Neural progenitor cell (in vitro differentiated cells): ENCODE measurements around the gene TNXB. TPM values are rescaled to one million over a fixed set of nuclear protein-coding genes. Genes with fewer than 3 reads are reported as not detected.

Source experiments
- DNase-seq: peaks from one replicate; pipeline ENCODE4 v3.0.0-alpha.2; 2016; ENCODE audit warnings: low spot score
- H2AFZ ChIP-seq: fragments of 200-600 bp; sonication (generic); replicated peaks from 2 replicates; pipeline ENCODE4 v1.6.1; 2016; ENCODE audit warnings: antibody characterized with exemption
- H3F3A ChIP-seq: fragments of 200-600 bp; sonication (generic); 2 replicates; pipeline ENCODE4 v1.6.1; 2016; ENCODE audit warnings: antibody characterized with exemption, low read depth
- H3K27ac ChIP-seq: fragments of 200-600 bp; sonication (generic); 2 replicates; pipeline ENCODE4 v1.5.1; 2016; ENCODE audit warnings: mild to moderate bottlenecking
- H3K27me3 ChIP-seq: fragments of 200-600 bp; sonication (generic); 2 replicates; pipeline ENCODE4 v1.6.1; 2016; ENCODE audit warnings: mild to moderate bottlenecking, moderate library complexity
- H3K36me3 ChIP-seq: fragments of 200-600 bp; sonication (generic); 2 replicates; pipeline ENCODE4 v1.5.1; 2016
- H3K4me1 ChIP-seq: fragments of 200-600 bp; sonication (generic); 2 replicates; pipeline ENCODE4 v1.6.1; 2016; ENCODE audit warnings: mixed run types
- H3K4me2 ChIP-seq: fragments of 200-600 bp; sonication (generic); 2 replicates; pipeline ENCODE4 v1.6.1; 2016
- H3K4me3 ChIP-seq: fragments of 200-600 bp; sonication (generic); 2 replicates; pipeline ENCODE4 v1.5.1; 2016
- H3K79me2 ChIP-seq: fragments of 200-600 bp; sonication (generic); 2 replicates; pipeline ENCODE4 v1.6.1; 2016; ENCODE audit warnings: low read depth
- H3K9ac ChIP-seq: fragments of 200-600 bp; sonication (generic); 2 replicates; pipeline ENCODE4 v1.6.1; 2016
- H3K9me3 ChIP-seq: fragments of 200-600 bp; sonication (generic); 2 replicates; pipeline ENCODE4 v1.5.1; 2016; ENCODE audit warnings: low read depth
- H4K20me1 ChIP-seq: fragments of 200-600 bp; sonication (generic); 2 replicates; pipeline ENCODE4 v1.6.1; 2016; ENCODE audit warnings: low read depth
- H3K27ac Mint-ChIP-seq: 3 replicates; pipeline ENCODE4 v1.8.0; 2021; ENCODE audit warnings: mixed read lengths
- H3K27me3 Mint-ChIP-seq: 2 replicates; pipeline ENCODE4 v1.8.0; 2022; ENCODE audit warnings: low read depth, mild to moderate bottlenecking, inconsistent platforms, moderate library complexity, mixed read lengths; ENCODE audit not compliant: insufficient read depth
- H3K36me3 Mint-ChIP-seq: 3 replicates; pipeline ENCODE4 v1.8.0; 2021; ENCODE audit warnings: mixed read lengths
- H3K4me1 Mint-ChIP-seq: 3 replicates; pipeline ENCODE4 v1.8.0; 2021; ENCODE audit warnings: mixed read lengths
- H3K4me3 Mint-ChIP-seq: 3 replicates; pipeline ENCODE4 v1.8.0; 2021; ENCODE audit warnings: mild to moderate bottlenecking, moderate library complexity, mixed read lengths
- H3K9me3 Mint-ChIP-seq: 3 replicates; pipeline ENCODE4 v1.8.0; 2020; ENCODE audit warnings: mixed read lengths
- CTCF ChIP-seq: fragments of 200-600 bp; sonication (generic); IDR thresholded peaks from 2 replicates; pipeline ENCODE4 v1.5.1; 2017; ENCODE audit warnings: antibody characterized with exemption, mild to moderate bottlenecking
- EZH2 ChIP-seq: fragments of 200-600 bp; sonication (generic); IDR thresholded peaks from 2 replicates; pipeline ENCODE4 v1.6.1; 2017; ENCODE audit warnings: antibody characterized with exemption, mild to moderate bottlenecking, moderate library complexity
- EZH2phosphoT487 ChIP-seq: fragments of 200-600 bp; sonication (generic); IDR thresholded peaks from 2 replicates; pipeline ENCODE4 v1.6.1; 2017; ENCODE audit warnings: antibody characterized with exemption
- total RNA-seq: library from RNA; depleted of rRNA; stranded (reverse); fragments of >200 nt; gene quantifications from 2 replicates; pipeline ENCODE4 v1.2.3, GENCODE V29; 2015; ENCODE audit warnings: low replicate concordance

TNXB gene
- total RNA-seq, 1 donor from 2014 or later, result 0.71 TPM

DNA sequence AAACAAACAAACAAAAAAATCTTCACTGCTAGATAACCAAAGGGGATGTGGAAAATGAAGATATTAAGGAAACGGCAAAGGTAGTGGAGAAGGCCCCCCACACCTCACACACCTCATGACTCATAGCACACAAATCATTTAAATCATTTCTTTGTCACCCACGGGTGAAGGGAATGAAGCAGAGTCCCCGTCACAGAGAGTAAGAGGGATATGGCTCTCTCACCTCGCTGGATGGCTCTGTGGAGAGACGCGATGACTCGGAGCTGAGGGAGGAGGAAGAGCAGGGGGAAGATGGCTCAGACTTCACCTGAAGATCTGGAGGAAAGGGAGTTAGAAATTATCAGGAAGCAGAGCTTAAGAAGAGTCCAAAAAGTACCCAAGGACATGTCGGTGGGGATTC, 17.7 kb upstream of the TNXB start:
- Mint-ChIP-seq H3K27ac (peak overlapping the region; percentile 26), H3K4me1 (peaks cover 36% of the 10 kb centered on the region), H3K4me3 (peak overlapping the region; percentile 98), H3K36me3 (peaks cover 19% of the 10 kb centered on the region), H3K27me3 (peaks cover 5% of the 10 kb centered on the region), H3K9me3 (no peaks in the 10 kb centered on the region)
- TF ChIP-seq CTCF (no peak), EZH2phosphoT487 (no peak), EZH2 (no peak)
- Histone ChIP-seq H3K4me2 (peak overlapping the region; percentile 91), H3K9ac (peak overlapping the region; percentile 77), H2AFZ (no peak overlapping the region), H3K36me3 (no peaks in the 10 kb centered on the region), H3F3A (peaks cover 29% of the 10 kb centered on the region), H3K79me2 (peaks cover 32% of the 10 kb centered on the region), H3K9me3 (no peaks in the 10 kb centered on the region), H3K27me3 (no peaks in the 10 kb centered on the region), H3K27ac (no peak overlapping the region), H3K4me3 (peak overlapping the region; percentile 87), H3K4me1 (peaks cover 18% of the 10 kb centered on the region), H4K20me1 (no peaks in the 10 kb centered on the region)
- DNase-seq, result no peak

DNA sequence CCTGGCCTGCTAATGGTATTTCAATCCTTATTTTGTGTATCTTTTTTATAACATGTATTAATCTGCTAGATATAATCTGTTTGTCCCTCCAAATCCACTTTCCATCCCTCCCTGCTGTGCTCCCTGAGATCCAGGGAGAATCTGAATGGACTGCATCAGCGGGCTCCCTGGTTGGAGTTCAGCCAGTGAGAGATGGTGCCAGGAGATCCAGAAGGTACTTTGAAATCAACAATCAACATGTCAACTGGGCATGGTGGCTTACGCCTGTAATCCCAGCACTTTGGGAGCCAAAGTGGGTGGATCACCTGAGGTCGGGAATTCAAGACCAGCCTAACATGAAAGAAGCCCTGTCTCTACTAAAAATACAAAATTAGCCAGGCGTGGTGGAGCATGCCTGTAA, 14.5 kb upstream of the TNXB start:
- Histone ChIP-seq H3K4me3 (no peak overlapping the region), H3K79me2 (peaks cover 19% of the 10 kb centered on the region), H2AFZ (no peak overlapping the region), H3K4me1 (peaks cover 9% of the 10 kb centered on the region), H3F3A (peaks cover 28% of the 10 kb centered on the region), H3K27ac (no peak overlapping the region), H3K36me3 (no peaks in the 10 kb centered on the region), H3K27me3 (no peaks in the 10 kb centered on the region), H4K20me1 (no peaks in the 10 kb centered on the region), H3K4me2 (no peak overlapping the region), H3K9me3 (no peaks in the 10 kb centered on the region), H3K9ac (no peak overlapping the region)
- Mint-ChIP-seq H3K36me3 (peaks cover 25% of the 10 kb centered on the region), H3K27ac (no peak overlapping the region), H3K27me3 (peaks cover 2% of the 10 kb centered on the region), H3K4me1 (peaks cover 30% of the 10 kb centered on the region), H3K9me3 (no peaks in the 10 kb centered on the region), H3K4me3 (no peak overlapping the region)
- DNase-seq, result no peak
- TF ChIP-seq EZH2phosphoT487, result no peak

DNA sequence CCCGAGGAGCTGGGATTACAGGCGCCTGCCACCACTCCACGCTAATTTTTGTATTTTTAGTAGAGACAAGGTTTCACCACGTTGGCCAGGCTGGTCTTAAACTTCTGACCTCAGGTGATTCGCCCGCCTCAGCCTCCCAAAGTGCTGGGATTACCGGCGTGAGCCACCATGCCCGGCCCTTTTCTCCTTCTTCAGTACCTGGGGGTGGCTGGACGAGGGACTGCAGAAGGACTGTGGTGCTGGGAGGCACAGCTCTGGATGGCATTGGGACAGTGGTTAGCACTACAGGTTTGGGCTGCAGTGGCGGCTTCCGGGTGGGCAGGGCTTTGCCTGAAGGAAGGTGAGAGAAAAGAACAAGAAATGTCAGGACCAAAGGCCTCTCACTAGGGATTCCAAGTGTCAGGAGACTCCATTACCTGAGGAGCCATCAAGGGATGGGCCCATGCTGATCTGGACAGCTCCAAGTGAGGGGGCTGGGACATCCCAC, 11.5 kb upstream of the TNXB start:
- Histone ChIP-seq H3K27me3 (no peaks in the 10 kb centered on the region), H3K27ac (no peak overlapping the region), H3K36me3 (no peaks in the 10 kb centered on the region), H3K9me3 (no peaks in the 10 kb centered on the region), H4K20me1 (no peaks in the 10 kb centered on the region), H2AFZ (no peak overlapping the region), H3K4me1 (no peaks in the 10 kb centered on the region), H3F3A (peaks cover 12% of the 10 kb centered on the region), H3K4me3 (no peak overlapping the region), H3K79me2 (no peaks in the 10 kb centered on the region), H3K9ac (no peak overlapping the region), H3K4me2 (no peak overlapping the region)
- Mint-ChIP-seq H3K27me3 (peaks cover 7% of the 10 kb centered on the region), H3K4me3 (no peak overlapping the region), H3K9me3 (no peaks in the 10 kb centered on the region), H3K36me3 (peaks cover 20% of the 10 kb centered on the region), H3K27ac (no peak overlapping the region), H3K4me1 (peaks cover 9% of the 10 kb centered on the region)
- no peak for DNase-seq
- TF ChIP-seq CTCF (no peak), EZH2 (no peak), EZH2phosphoT487 (no peak)

DNA sequence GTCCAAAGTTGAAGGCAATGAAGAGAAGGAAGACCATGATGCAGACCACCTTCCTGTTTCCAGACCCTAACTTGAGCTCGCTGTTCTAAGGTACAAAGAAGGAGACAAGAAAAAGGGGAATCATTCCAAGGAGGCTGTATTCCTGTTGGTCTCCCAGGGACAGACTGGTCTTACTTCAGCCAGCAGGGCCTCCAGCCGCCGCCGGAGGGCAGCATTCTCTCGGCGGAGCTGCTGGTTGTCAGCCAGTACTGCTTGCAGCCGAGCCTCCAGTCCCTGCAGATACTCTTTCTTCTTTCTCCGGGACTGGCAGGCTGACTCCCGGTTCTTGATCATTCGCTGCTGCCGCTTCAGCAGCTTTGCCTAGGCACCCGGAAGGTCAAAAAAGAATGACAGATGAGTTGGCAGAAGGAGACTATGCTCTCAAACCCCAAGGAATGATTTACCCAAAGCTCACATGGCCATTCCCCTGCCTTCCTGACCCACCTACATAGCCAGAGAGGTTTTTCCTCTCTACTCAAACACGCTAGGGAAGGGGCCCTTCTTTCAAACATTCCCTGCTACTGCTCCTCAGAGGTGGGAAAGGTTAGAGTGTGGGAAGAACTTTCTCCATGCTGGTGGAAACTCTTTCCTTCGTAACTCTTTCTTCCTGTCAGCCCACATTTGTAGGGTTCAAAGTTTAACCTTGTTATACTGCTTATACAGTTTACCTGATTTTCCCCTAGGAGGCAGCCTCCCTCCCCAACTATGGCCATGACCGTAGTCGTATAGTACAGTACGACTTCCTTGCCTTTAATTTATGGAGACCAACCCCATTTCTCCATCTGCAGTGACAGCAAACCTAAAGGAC, 9.9 kb upstream of the TNXB start:
- Mint-ChIP-seq H3K27me3 (peaks cover 5% of the 10 kb centered on the region), H3K4me3 (peak overlapping the region; percentile 47), H3K36me3 (peaks cover 17% of the 10 kb centered on the region), H3K4me1 (peaks cover 12% of the 10 kb centered on the region), H3K27ac (peak overlapping the region; percentile 52), H3K9me3 (no peaks in the 10 kb centered on the region)
- no peak overlapping the region for H2AFZ ChIP-seq
- peak; percentile 87 for DNase-seq
- no peaks in the 10 kb centered on the region for H4K20me1 ChIP-seq
- H3F3A ChIP-seq, result peaks cover 12% of the 10 kb centered on the region
- no peaks in the 10 kb centered on the region for H3K9me3 ChIP-seq
- no peaks in the 10 kb centered on the region for H3K36me3 ChIP-seq
- H3K4me3 ChIP-seq, result no peak overlapping the region
- no peak overlapping the region for H3K27ac ChIP-seq
- TF ChIP-seq EZH2phosphoT487 (no peak), CTCF (peak; percentile 85), EZH2 (no peak)
- H3K4me1 ChIP-seq, result no peaks in the 10 kb centered on the region
- H3K9ac ChIP-seq, result no peak overlapping the region
- H3K79me2 ChIP-seq, result no peaks in the 10 kb centered on the region
- H3K4me2 ChIP-seq, result no peak overlapping the region
- H3K27me3 ChIP-seq, result no peaks in the 10 kb centered on the region
